Measurements from ENCODE around the gene C1orf141. TPM values are rescaled to one million over a fixed set of nuclear protein-coding genes. Genes with fewer than 3 reads are reported as not detected.

C1orf141 gene
- total and polyA plus RNA-seq, 2 of the 8 experiments (the other 6 are each of a cell fraction or from before 2014, with no cell fraction given) = not detected

GRCh38 chr1:67084765-67085318 lies 49.9 kb downstream of the C1orf141 start:
- H2AK5ac ChIP-seq (ENCODE audit: low read depth, low read length) = no peak overlapping the region
- H3K36me3 ChIP-seq (ENCODE audit: control insufficient read depth in 2 of 4, insufficient read depth in 4 of 4, low read length in 3 of 4) = no peaks in the 10 kb centered on the region
- no peak overlapping the region for H3K27ac ChIP-seq (ENCODE audit: low read depth, low read length)
- no peak overlapping the region for H2BK120ac ChIP-seq (replicated peaks; ENCODE audit: low read depth, low read length)
- H2BK5ac ChIP-seq (ENCODE audit: low read depth, low read length) = no peak overlapping the region
- H3K56ac ChIP-seq (replicated peaks; ENCODE audit: insufficient read length, low read depth, low read length) = no peak overlapping the region
- H3K4me1 ChIP-seq (replicated peaks in 1 of 4; ENCODE audit: control insufficient read depth in 3 of 4, insufficient read depth in 4 of 4, low read length in 3 of 4) = no peaks in the 10 kb centered on the region
- no peak overlapping the region for H3K14ac ChIP-seq (ENCODE audit: insufficient read length)
- no peak for DNase-seq (ENCODE audit: low read depth in 1 of 2, low spot score in 2 of 2)
- no peak overlapping the region for H2BK12ac ChIP-seq (ENCODE audit: low read depth, low read length)
- H4K5ac ChIP-seq (ENCODE audit: insufficient read length, low read depth, low read length) = no peak overlapping the region
- H3K9me3 ChIP-seq (ENCODE audit: insufficient read depth in 2 of 2, low read depth in 1 of 2, low read length in 1 of 2) = peaks cover 0 to 1% of the 10 kb centered on the region in 2 experiments; a peak in 1 of 4 replicates
- H3K23me2 ChIP-seq (ENCODE audit: low read depth, low read length) = peaks cover 2% of the 10 kb centered on the region; the same call in 1 of the 2 replicates
- H3K79me1 ChIP-seq (ENCODE audit: low read depth, low read length) = no peaks in the 10 kb centered on the region
- H4K8ac ChIP-seq (ENCODE audit: extremely low read depth, insufficient read depth, low read length) = no peak overlapping the region
- no peak overlapping the region for H3K23ac ChIP-seq (ENCODE audit: insufficient read length)
- no peak overlapping the region for H3K9ac ChIP-seq (replicated peaks in 1 of 4; ENCODE audit: extremely low read depth in 1 of 4, low read depth in 3 of 4, low read length in 3 of 4)
- H3K4ac ChIP-seq (replicated peaks; ENCODE audit: insufficient read length, low read depth, low read length) = no peak overlapping the region
- H2BK15ac ChIP-seq (ENCODE audit: low read length) = no peak overlapping the region
- no peak overlapping the region for H2BK20ac ChIP-seq (ENCODE audit: low read length)
- no peak overlapping the region for H3K4me2 ChIP-seq (ENCODE audit: insufficient read depth in 1 of 2, low read depth in 2 of 2, low read length in 2 of 2)
- no peak overlapping the region for H3K18ac ChIP-seq (ENCODE audit: extremely low read depth, low read length)
- 86% methylated on average over 1 of the region's 9 CpGs; no CpG with 5 or more reads in 1 of the 2 experiments for WGBS, 2 experiments (ENCODE audit: extremely low coverage in 1 of 2, insufficient coverage in 1 of 2, insufficient read length in 1 of 2, insufficient replicate concordance in 2 of 2, low coverage in 1 of 2, low lambda C conversion rate in 2 of 2, missing lambda C conversion rate in 1 of 2)
- no peak for FAIRE-seq
- ChIA-PET POLR2A (ENCODE audit: partially characterized antibody) (interaction anchor here (1.2 to 1.6 kb wide), 3 partner anchors 11 to 31 kb away, joined by 3 to 6 read pairs (median 5); partner anchors contain the start of gene SLC35D1), CTCF (ENCODE audit: partially characterized antibody) (interaction anchor here (1.4 kb wide), 2 partner anchors 11 to 128 kb away, joined by 3 to 7 read pairs; no protein-coding TSS in a partner anchor)
- no peaks in the 10 kb centered on the region for H4K20me1 ChIP-seq (replicated peaks in 1 of 2; ENCODE audit: control insufficient read depth in 1 of 2, insufficient read depth in 2 of 2, low read length in 2 of 2)
- H3K27me3 ChIP-seq (replicated peaks in 1 of 4; ENCODE audit: control insufficient read depth in 3 of 4, extremely low read depth in 1 of 4, insufficient read depth in 3 of 4, low read length in 3 of 4) = peaks cover 0 to 1% (median 0%) of the 10 kb centered on the region in 4 experiments; a peak in 1 of 7 replicates
- no peak overlapping the region for H3K4me3 ChIP-seq (ENCODE audit: extremely low read depth in 1 of 4, insufficient read depth in 2 of 4, low read depth in 3 of 4, low read length in 4 of 4)
- no peaks in the 10 kb centered on the region for H3K79me2 ChIP-seq (ENCODE audit: control insufficient read depth in 1 of 2, insufficient read depth in 2 of 2, low read length in 2 of 2)
- no peak overlapping the region for H4K91ac ChIP-seq (replicated peaks; ENCODE audit: insufficient read length, low read length)
- no peak overlapping the region; the same call in 1 of the 2 replicates for H2AFZ ChIP-seq (ENCODE audit: low read length)
- TF ChIP-seq POLR2A (IDR thresholded peaks at IDR 0.05; ENCODE audit: control extremely low read depth in 1 of 2, low read depth in 2 of 2, low read length in 2 of 2) (no peak), TAF1 (IDR thresholded peaks at IDR 0.05; ENCODE audit: low read depth, low read length) (no peak), SIX5 (IDR thresholded peaks at IDR 0.05; ENCODE audit: low read depth, low read length) (no peak), TBP (IDR thresholded peaks at IDR 0.05; ENCODE audit: low read depth, low read length) (no peak), NRF1 (IDR thresholded peaks at IDR 0.05; ENCODE audit: low read depth, low read length) (no peak), PHF8 (conservative IDR thresholded peaks at IDR 0.05; ENCODE audit: low read depth, low read length) (no peak), CHD1 (IDR thresholded peaks at IDR 0.05; ENCODE audit: low read depth, low read length) (no peak), RBBP5 (IDR thresholded peaks at IDR 0.05; ENCODE audit: borderline replicate concordance, low read depth, low read length) (no peak), EP300 (IDR thresholded peaks at IDR 0.05; ENCODE audit: borderline replicate concordance in 1 of 2, low read depth in 2 of 2, low read length in 2 of 2) (no peak), JUND (IDR thresholded peaks at IDR 0.05; ENCODE audit: low read length) (no peak), JUN (IDR thresholded peaks at IDR 0.05; ENCODE audit: low read depth, low read length) (no peak), SP4 (IDR thresholded peaks at IDR 0.05; ENCODE audit: low read length) (no peak), SAP30 (IDR thresholded peaks at IDR 0.05; ENCODE audit: insufficient read depth, insufficient replicate concordance, low read length) (no peak), KDM4A (IDR thresholded peaks at IDR 0.05; ENCODE audit: low read depth, low read length, severe bottlenecking) (no peak)

Measured in H1 (cell line).